M059J (cell line): ENCODE results near the gene FAM210B. TPM values are rescaled to one million over a fixed set of nuclear protein-coding genes. Genes with fewer than 3 reads are reported as not detected.

Experiments
- total RNA-seq: library from RNA; depleted of rRNA; stranded (reverse); fragments of >200 nt; shearing (Covaris generic); gene quantifications from 2 replicates; pipeline ENCODE4 v1.2.3, GENCODE V29; 2014; rRNA removed

FAM210B gene
- total RNA-seq, 1 experiment from 2014 or later, result 20.0 TPM

Other genes starting within 250 kb of the FAM210B start
- not detected in 2 replicates for gene MC3R, start 110.2 kb upstream of the FAM210B start, total RNA-seq
- gene AURKA, start 33.2 kb downstream of the FAM210B start, total RNA-seq, result 191 and 212 TPM in 2 replicates
- 93.5 and 101 TPM in 2 replicates for gene CSTF1, start 33.7 kb downstream of the FAM210B start, total RNA-seq
- 0.15 TPM in 1 of 2 replicates, not detected in the other for gene CASS4, start 53.3 kb downstream of the FAM210B start, total RNA-seq
- 131 and 178 TPM in 2 replicates for gene RTF2, start 109.7 kb downstream of the FAM210B start, total RNA-seq
- gene FAM209A, start 165.8 kb downstream of the FAM210B start, total RNA-seq, result not detected in 2 replicates
- not detected in 2 replicates for gene FAM209B, start 174.3 kb downstream of the FAM210B start, total RNA-seq